Activated CD4-positive, alpha-beta T cell treated with anti-CD3 and anti-CD28 coated beads, Interleukin-2, amount 50 U/mL, for 16 hours (primary cell): ENCODE results near the gene PCCA.
"Not testable (repeated sequence)": the region's sequence is repeated elsewhere in the genome, so short reads cannot be mapped to it uniquely, and the experiment has no call there.

ENCODE experiments used
- DNase-seq: peaks from one replicate; pipeline ENCODE4 v3.0.0-alpha.2; 2020

PCCA gene

GRCh38 chr13:100315522-100315921 lies 226.6 kb downstream of the PCCA start:
- DNase-seq, result no peak

GRCh38 chr13:100318473-100318872 lies 229.6 kb downstream of the PCCA start:
- not testable (repeated sequence) for DNase-seq

- no peak for DNase-seq
Observed at GRCh38 chr13:100323937-100324336, 235.0 kb downstream of the PCCA start.

GRCh38 chr13:100330662-100331061 lies 241.8 kb downstream of the PCCA start:
- DNase-seq, result no peak

GRCh38 chr13:100333141-100333540 lies 244.2 kb downstream of the PCCA start:
- no peak for DNase-seq

GRCh38 chr13:100334214-100334613 lies 245.3 kb downstream of the PCCA start:
- peak; percentile 34 for DNase-seq

- no peak for DNase-seq
Observed at GRCh38 chr13:100336795-100337516, 248.1 kb downstream of the PCCA start.

GRCh38 chr13:100338275-100338674 lies 249.4 kb downstream of the PCCA start:
- DNase-seq, result no peak

- DNase-seq, result no peak
Observed at GRCh38 chr13:100339411-100339940, 250.6 kb downstream of the PCCA start.

GRCh38 chr13:100340865-100341264 lies 252.0 kb downstream of the PCCA start:
- no peak for DNase-seq

GRCh38 chr13:100341327-100341726 lies 252.4 kb downstream of the PCCA start:
- no peak for DNase-seq

GRCh38 chr13:100344544-100344943 lies 255.7 kb downstream of the PCCA start:
- DNase-seq, result no peak

- DNase-seq, result no peak
Observed at GRCh38 chr13:100347968-100348367, 259.1 kb downstream of the PCCA start.

- DNase-seq, result no peak
Observed at GRCh38 chr13:100349594-100349993, 260.7 kb downstream of the PCCA start.

- no peak for DNase-seq
Observed at GRCh38 chr13:100350601-100351000, 261.7 kb downstream of the PCCA start.

GRCh38 chr13:100356426-100356825 lies 267.5 kb downstream of the PCCA start:
- no peak for DNase-seq

- DNase-seq, result no peak
Observed at GRCh38 chr13:100356889-100357288, 268.0 kb downstream of the PCCA start.

GRCh38 chr13:100357764-100358163 lies 268.9 kb downstream of the PCCA start:
- DNase-seq, result no peak

GRCh38 chr13:100361504-100361903 lies 272.6 kb downstream of the PCCA start:
- DNase-seq, result no peak

- DNase-seq, result no peak
Observed at GRCh38 chr13:100362371-100362770, 273.5 kb downstream of the PCCA start.

GRCh38 chr13:100362781-100363180 lies 273.9 kb downstream of the PCCA start:
- DNase-seq, result no peak

- no peak for DNase-seq
Observed at GRCh38 chr13:100363285-100363711, 274.4 kb downstream of the PCCA start.

GRCh38 chr13:100363874-100364273 lies 275.0 kb downstream of the PCCA start:
- no peak for DNase-seq

- no peak for DNase-seq
Observed at GRCh38 chr13:100364591-100364990, 275.7 kb downstream of the PCCA start.

- DNase-seq, result peak; percentile 56
Observed at GRCh38 chr13:100365680-100366079, 276.8 kb downstream of the PCCA start.
